Smooth muscle cell (in vitro differentiated cells): Measurements from ENCODE around the gene BMPER. TPM values are rescaled to one million over a fixed set of nuclear protein-coding genes. Genes with fewer than 3 reads are reported as not detected.

Experiments used
- DNase-seq: peaks from one replicate; lab custom pipeline; 2025; ENCODE audit not compliant: unreplicated experiment; lab: John Stamatoyannopoulos, UW
- H2AFZ ChIP-seq: fragments of 200-600 bp; sonication (generic); 2 replicates; pipeline ENCODE4 v1.6.0; 2016; ENCODE audit warnings: antibody characterized with exemption, low read depth, mild to moderate bottlenecking
- H3F3A ChIP-seq: fragments of 200-600 bp; sonication (generic); 2 replicates; pipeline ENCODE4 v1.6.0; 2017; ENCODE audit warnings: antibody characterized with exemption, low read depth
- H3K27ac ChIP-seq: fragments of 200-600 bp; sonication (generic); 2 replicates; pipeline ENCODE4 v1.5.1; 2016; ENCODE audit warnings: low read depth, mild to moderate bottlenecking
- H3K27me3 ChIP-seq: fragments of 200-600 bp; sonication (generic); 2 replicates; pipeline ENCODE4 v1.6.1; 2016; ENCODE audit warnings: low read depth, mild to moderate bottlenecking
- H3K36me3 ChIP-seq: fragments of 200-600 bp; sonication (generic); 2 replicates; pipeline ENCODE4 v1.5.1; 2016; ENCODE audit warnings: low read depth
- H3K4me1 ChIP-seq: fragments of 200-600 bp; sonication (generic); 2 replicates; pipeline ENCODE4 v1.5.1; 2016; ENCODE audit warnings: low read depth
- H3K4me2 ChIP-seq: fragments of 200-600 bp; sonication (generic); 2 replicates; pipeline ENCODE4 v1.6.0; 2016; ENCODE audit warnings: mild to moderate bottlenecking
- H3K4me3 ChIP-seq: fragments of 200-600 bp; sonication (generic); 2 replicates; pipeline ENCODE4 v1.5.1; 2016; ENCODE audit warnings: mild to moderate bottlenecking
- H3K79me2 ChIP-seq: fragments of 200-600 bp; sonication (generic); 2 replicates; pipeline ENCODE4 v1.6.0; 2016; ENCODE audit warnings: low read depth, mild to moderate bottlenecking
- H3K9ac ChIP-seq: fragments of 200-600 bp; sonication (generic); 2 replicates; pipeline ENCODE4 v1.6.0; 2016; ENCODE audit warnings: low read depth
- H3K9me3 ChIP-seq: fragments of 200-600 bp; sonication (generic); replicated peaks from 2 replicates; pipeline ENCODE4 v1.5.1; 2016; ENCODE audit warnings: low read depth
- H4K20me1 ChIP-seq: fragments of 200-600 bp; sonication (generic); 2 replicates; pipeline ENCODE4 v1.6.0; 2016; ENCODE audit warnings: low read depth
- WGBS: methylation state at CpG from one replicate; pipeline ENCODE4 v1.1.7; 2016; ENCODE audit warnings: low lambda C conversion rate; 5-methylcytosine and 5-hydroxymethylcytosine counted together
- polyA plus RNA-seq: library from polyadenylated mRNA; unstranded; fragments of >200 nt; fragmentation: Nextera tagmentation; extraction: Ambion mirVana; gene quantifications from 2 replicates; pipeline ENCODE4 v1.2.1, GENCODE V29; 2016
- total RNA-seq: library from RNA; depleted of rRNA; stranded (reverse); fragments of >200 nt; gene quantifications from 2 replicates; pipeline ENCODE4 v1.2.3, GENCODE V29; 2014
- TF ChIP-seq, protein P1 (sequence below): fragments of 200-600 bp; sonication (generic); IDR thresholded peaks from 2 replicates; pipeline ENCODE4 v1.5.1; 2017; ENCODE audit warnings: borderline replicate concordance, mild to moderate bottlenecking, antibody characterized with exemption; ENCODE audit not compliant: insufficient read depth, poor library complexity, severe bottlenecking

Gene BMPER
- total and polyA plus RNA-seq, 2 experiments from 2014 or later = 3.0 to 21.9 TPM

DNA sequence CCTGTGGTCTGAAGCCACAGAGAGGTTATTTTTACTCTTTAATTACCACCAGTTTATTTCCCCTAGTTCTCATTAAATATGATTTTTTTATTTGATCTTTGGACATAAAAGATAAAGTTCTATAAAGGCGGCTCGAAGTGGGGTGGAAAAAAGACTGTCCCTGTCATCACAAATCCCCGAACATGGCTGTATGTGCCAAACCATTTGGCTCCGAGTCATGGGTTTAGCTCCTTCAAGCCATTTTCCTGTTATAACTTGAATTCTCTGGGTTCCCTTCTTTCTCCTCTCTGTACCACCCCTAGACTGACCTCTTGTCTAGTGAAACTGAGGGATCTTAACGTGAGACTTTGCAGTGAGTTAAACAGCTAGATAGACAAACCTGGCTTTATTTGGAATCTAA, 181.6 kb downstream of the BMPER start:
- Histone ChIP-seq H3K4me2 (no peak overlapping the region), H3K4me3 (no peak overlapping the region), H3K36me3 (no peaks in the 10 kb centered on the region), H3K9me3 (no peaks in the 10 kb centered on the region), H3F3A (no peaks in the 10 kb centered on the region), H3K4me1 (no peaks in the 10 kb centered on the region), H4K20me1 (no peaks in the 10 kb centered on the region), H3K27me3 (no peaks in the 10 kb centered on the region), H2AFZ (no peak overlapping the region), H3K9ac (no peak overlapping the region), H3K79me2 (no peaks in the 10 kb centered on the region), H3K27ac (no peak overlapping the region)
- TF ChIP-seq, protein P1, sequence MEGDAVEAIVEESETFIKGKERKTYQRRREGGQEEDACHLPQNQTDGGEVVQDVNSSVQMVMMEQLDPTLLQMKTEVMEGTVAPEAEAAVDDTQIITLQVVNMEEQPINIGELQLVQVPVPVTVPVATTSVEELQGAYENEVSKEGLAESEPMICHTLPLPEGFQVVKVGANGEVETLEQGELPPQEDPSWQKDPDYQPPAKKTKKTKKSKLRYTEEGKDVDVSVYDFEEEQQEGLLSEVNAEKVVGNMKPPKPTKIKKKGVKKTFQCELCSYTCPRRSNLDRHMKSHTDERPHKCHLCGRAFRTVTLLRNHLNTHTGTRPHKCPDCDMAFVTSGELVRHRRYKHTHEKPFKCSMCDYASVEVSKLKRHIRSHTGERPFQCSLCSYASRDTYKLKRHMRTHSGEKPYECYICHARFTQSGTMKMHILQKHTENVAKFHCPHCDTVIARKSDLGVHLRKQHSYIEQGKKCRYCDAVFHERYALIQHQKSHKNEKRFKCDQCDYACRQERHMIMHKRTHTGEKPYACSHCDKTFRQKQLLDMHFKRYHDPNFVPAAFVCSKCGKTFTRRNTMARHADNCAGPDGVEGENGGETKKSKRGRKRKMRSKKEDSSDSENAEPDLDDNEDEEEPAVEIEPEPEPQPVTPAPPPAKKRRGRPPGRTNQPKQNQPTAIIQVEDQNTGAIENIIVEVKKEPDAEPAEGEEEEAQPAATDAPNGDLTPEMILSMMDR = no peak
- DNase-seq = no peak
- 95% methylated on average over 5 of the region's 5 CpGs for WGBS

DNA sequence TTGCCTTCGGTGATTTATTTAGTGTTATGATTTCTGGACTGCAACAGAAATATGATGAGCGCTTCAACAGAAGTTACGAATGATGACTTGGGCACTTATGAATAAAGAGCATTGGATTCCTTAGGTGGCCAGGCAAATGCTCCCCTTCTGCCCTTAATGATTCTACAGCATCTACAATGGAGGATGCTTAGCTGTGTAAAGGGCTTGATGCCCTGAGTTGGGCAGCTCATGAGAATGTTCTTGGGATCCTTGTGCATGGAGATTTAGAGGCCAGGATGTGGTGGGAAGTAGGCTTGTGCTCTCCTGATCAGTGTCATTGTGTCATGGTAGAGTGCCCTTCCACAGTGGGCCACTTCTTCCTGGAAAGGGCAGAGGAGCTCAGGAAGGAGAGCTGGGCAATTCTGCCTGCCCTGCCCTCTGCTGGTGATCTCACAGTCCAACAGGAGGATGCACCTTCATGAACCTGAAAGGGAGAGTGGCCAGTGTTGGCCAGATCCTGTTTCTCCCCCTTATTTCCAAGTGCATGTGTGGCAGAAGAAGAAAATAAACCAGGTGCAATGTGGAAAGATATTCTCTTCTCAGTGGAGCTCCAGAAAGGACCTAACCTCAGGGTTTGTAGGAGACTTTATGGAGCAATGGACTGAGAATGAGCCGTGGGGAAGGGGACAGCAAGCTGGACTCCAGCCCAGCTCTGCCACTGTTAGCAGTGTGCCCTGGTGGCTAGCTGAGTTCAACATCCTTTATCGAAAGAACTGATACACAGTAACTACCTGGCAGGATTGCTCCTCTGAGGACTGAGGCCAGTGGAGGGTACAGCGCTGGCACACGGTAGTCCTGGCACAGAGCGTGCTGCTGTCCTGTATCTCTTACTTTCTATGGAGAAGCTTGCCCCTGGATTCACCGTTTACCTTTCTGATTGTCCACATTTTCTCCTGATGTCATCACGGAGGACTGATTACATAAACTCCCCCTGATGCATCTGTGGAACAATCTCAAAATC, 182.9 kb downstream of the BMPER start:
- 93% methylated on average over 10 of the region's 10 CpGs for WGBS

DNA sequence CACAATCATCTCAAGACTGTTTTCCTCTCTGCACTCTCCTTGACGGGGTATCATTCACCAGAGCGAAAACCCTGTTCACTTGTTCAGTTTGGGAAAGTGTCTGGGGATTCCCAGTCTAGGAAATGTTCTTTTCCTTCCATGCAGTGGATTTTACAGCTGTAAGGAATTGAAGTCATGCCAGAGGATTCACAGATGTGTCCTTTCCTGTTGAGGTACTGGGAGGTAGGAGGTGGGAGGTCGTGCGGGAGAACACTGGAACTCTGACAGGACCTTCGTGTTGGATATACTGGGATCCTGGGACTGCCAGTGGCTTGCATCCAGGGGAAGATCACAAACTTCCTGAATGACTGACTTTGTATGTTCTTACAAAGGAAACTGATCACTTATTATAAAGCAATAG, 185.5 kb downstream of the BMPER start:
- no peak overlapping the region for H3K4me2 ChIP-seq
- 89% methylated on average over 5 of the region's 5 CpGs for WGBS
- TF ChIP-seq, protein P1 = no peak

More for the DNA sequence above, 182.9 kb downstream of the BMPER start:
- no peak overlapping the region for H3K27ac ChIP-seq
- H3K4me3 ChIP-seq = no peak overlapping the region
- H3F3A ChIP-seq = no peaks in the 10 kb centered on the region
- no peaks in the 10 kb centered on the region for H3K4me1 ChIP-seq
- no peaks in the 10 kb centered on the region for H3K79me2 ChIP-seq
- no peaks in the 10 kb centered on the region for H3K36me3 ChIP-seq
- H2AFZ ChIP-seq = no peak overlapping the region
- no peaks in the 10 kb centered on the region for H4K20me1 ChIP-seq
- TF ChIP-seq, protein P1 = peak; percentile 60
- H3K9me3 ChIP-seq = no peaks in the 10 kb centered on the region
- no peak overlapping the region for H3K9ac ChIP-seq
- no peaks in the 10 kb centered on the region for H3K27me3 ChIP-seq
- no peak overlapping the region for H3K4me2 ChIP-seq
- DNase-seq = no peak

More for the DNA sequence above, 185.5 kb downstream of the BMPER start:
- no peak overlapping the region for H3K9ac ChIP-seq
- no peak for DNase-seq
- H3K27ac ChIP-seq = no peak overlapping the region
- no peak overlapping the region for H3K4me3 ChIP-seq
- no peaks in the 10 kb centered on the region for H3K27me3 ChIP-seq
- H3K9me3 ChIP-seq = no peaks in the 10 kb centered on the region
- peaks cover 3% of the 10 kb centered on the region for H3F3A ChIP-seq
- no peaks in the 10 kb centered on the region for H4K20me1 ChIP-seq
- no peaks in the 10 kb centered on the region for H3K36me3 ChIP-seq
- H3K79me2 ChIP-seq = no peaks in the 10 kb centered on the region
- H3K4me1 ChIP-seq = no peaks in the 10 kb centered on the region
- no peak overlapping the region for H2AFZ ChIP-seq
